Measurements from ENCODE around the gene RAB35. TPM values are rescaled to one million over a fixed set of nuclear protein-coding genes. Genes with fewer than 3 reads are reported as not detected.

The RAB35 gene
- total and polyA plus RNA-seq, 9 of the 15 experiments (the other 6 are each of a cell fraction or from before 2014, with no cell fraction given), result 0.65 to 76.3 (median 38.9) TPM

GRCh38 chr12:120106151-120106550, 10.4 kb downstream of the RAB35 start (continued):
- TF ChIP-seq E2F1 (CRISPR knock-in tag; IDR thresholded peaks at IDR 0.05) (no peak), ZNF232 (CRISPR knock-in tag; IDR thresholded peaks at IDR 0.05) (no peak)

GRCh38 chr12:120103371-120103770, 13.2 kb downstream of the RAB35 start:
- CTCF ChIA-PET (ENCODE audit: low intra/inter-chr PET ratio), result no interaction called here
- FAIRE-seq, result no peak
- Histone ChIP-seq H4K20me1 (replicated peaks; ENCODE audit: control insufficient read depth, insufficient read depth, low read length) (peaks cover 24% of the 10 kb centered on the region), H3K27ac (ENCODE audit: extremely low read depth, low read depth, low read length) (no peak overlapping the region), H3K9ac (ENCODE audit: insufficient read depth in 1 of 2, low read depth in 2 of 2, low read length in 2 of 2) (no peak overlapping the region), H3K27me3 (ENCODE audit: control insufficient read depth in 2 of 2, insufficient read depth in 2 of 2, low read length in 2 of 2) (no peaks in the 10 kb centered on the region), H2AFZ (ENCODE audit: low read depth, low read length) (no peak overlapping the region), H3K4me1 (replicated peaks in 1 of 2; ENCODE audit: control insufficient read depth in 2 of 2, insufficient read depth in 2 of 2, low read length in 2 of 2) (peaks cover 0 to 28% of the 10 kb centered on the region in 2 experiments; a peak in 2 of 5 replicates), H3K4me2 (ENCODE audit: insufficient read depth, low read length) (no peak overlapping the region), H3K79me2 (ENCODE audit: control insufficient read depth, insufficient read depth, low read length) (peaks cover 54% of the 10 kb centered on the region), H3K9me1 (ENCODE audit: control insufficient read depth, insufficient read depth, low read length) (no peaks in the 10 kb centered on the region), H3K4me3 (no peak overlapping the region), H3K9me3 (replicated peaks; ENCODE audit: control insufficient read depth, insufficient read depth, low read depth, low read length) (no peaks in the 10 kb centered on the region), H3K36me3 (ENCODE audit: control insufficient read depth, insufficient read depth, low read length) (peaks cover 89% of the 10 kb centered on the region; the same call in 2 of the 3 replicates)
- in situ Hi-C loops (cut with MboI), result no loop called here
- no TSS peak for BruUV-seq (replicated peaks)
- 97% methylated on average over 11 of the region's 13 CpGs for WGBS (ENCODE audit: insufficient coverage, low coverage, missing lambda C conversion rate)
- TF ChIP-seq RAD21 (CRISPR knock-in tag; conservative IDR thresholded peaks at IDR 0.05 in 1 of 2, IDR thresholded peaks at IDR 0.05 in 1 of 2) (no peak), LARP7 (IDR thresholded peaks at IDR 0.05) (no peak), RBM15 (IDR thresholded peaks at IDR 0.05; ENCODE audit: insufficient read depth, low read length) (no peak), ZNF740 (CRISPR knock-in tag; IDR thresholded peaks at IDR 0.05) (no peak), ZNF740 (tag; IDR thresholded peaks at IDR 0.05) (no peak), ZNF143 (CRISPR knock-in tag; IDR thresholded peaks at IDR 0.05) (no peak), GTF2A2 (tag; IDR thresholded peaks at IDR 0.05) (no peak), ZFPM2 (CRISPR knock-in tag; IDR thresholded peaks at IDR 0.05) (no peak), ZNF551 (CRISPR knock-in tag; IDR thresholded peaks at IDR 0.05) (no peak), SUPT5H (IDR thresholded peaks at IDR 0.05) (no peak), POLR2B (IDR thresholded peaks at IDR 0.05; ENCODE audit: low read depth, partially characterized antibody) (no peak), OTX1 (CRISPR knock-in tag; IDR thresholded peaks at IDR 0.05) (no peak), USF2 (CRISPR knock-in tag; IDR thresholded peaks at IDR 0.05) (no peak), RBM22 (IDR thresholded peaks at IDR 0.05; ENCODE audit: low read depth, low read length, poor library complexity, severe bottlenecking) (no peak), MTA1 (IDR thresholded peaks at IDR 0.05; ENCODE audit: borderline replicate concordance) (no peak)
- TF ChIP-seq, protein P1, sequence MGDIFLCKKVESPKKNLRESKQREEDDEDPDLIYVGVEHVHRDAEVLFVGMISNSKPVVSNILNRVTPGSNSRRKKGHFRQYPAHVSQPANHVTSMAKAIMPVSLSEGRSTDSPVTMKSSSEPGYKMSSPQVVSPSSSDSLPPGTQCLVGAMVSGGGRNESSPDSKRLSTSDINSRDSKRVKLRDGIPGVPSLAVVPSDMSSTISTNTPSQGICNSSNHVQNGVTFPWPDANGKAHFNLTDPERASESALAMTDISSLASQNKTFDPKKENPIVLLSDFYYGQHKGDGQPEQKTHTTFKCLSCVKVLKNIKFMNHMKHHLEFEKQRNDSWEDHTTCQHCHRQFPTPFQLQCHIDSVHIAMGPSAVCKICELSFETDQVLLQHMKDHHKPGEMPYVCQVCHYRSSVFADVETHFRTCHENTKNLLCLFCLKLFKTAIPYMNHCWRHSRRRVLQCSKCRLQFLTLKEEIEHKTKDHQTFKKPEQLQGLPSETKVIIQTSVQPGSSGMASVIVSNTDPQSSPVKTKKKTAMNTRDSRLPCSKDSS (IDR thresholded peaks at IDR 0.05; ENCODE audit: low read depth, partially characterized antibody), result no peak
- POLR2A ChIA-PET, result interaction anchor here (1.0 kb wide), 1 partner anchor 98 kb away, joined by 3 read pairs; the partner anchor contains the start of gene RPLP0
- DNase-seq (ENCODE audit: extremely low read depth in 1 of 4, low spot score in 3 of 4), result no peak
- no peak for ATAC-seq
- intact Hi-C loops (cut with micrococcal nuclease), result no loop called here
